Keratinocyte (primary cell): Measurements from ENCODE around the gene PTGES3. TPM values are rescaled to one million over a fixed set of nuclear protein-coding genes. Genes with fewer than 3 reads are reported as not detected.

ENCODE experiments used
- DNase-seq: peaks from one replicate; pipeline ENCODE4 v3.0.0-alpha.2; 2011; ENCODE audit warnings: low read depth, missing footprints, low spot score
- FAIRE-seq: peaks from 2 replicates; lab custom pipeline; 2011; peaks lifted over from hg19 to GRCh38; lab: Jason Lieb, UNC
- H2AFZ ChIP-seq: 2 replicates; pipeline ENCODE4 v1.6.0; 2012; ENCODE audit warnings: low read length, control low read depth, inconsistent platforms; ENCODE audit not compliant: control insufficient read depth
- H3K27ac ChIP-seq: 2 replicates; pipeline ENCODE4 v1.5.1; 2011; ENCODE audit warnings: low read length; ENCODE audit not compliant: control insufficient read depth, insufficient read depth
- H3K27me3 ChIP-seq: 3 replicates; pipeline ENCODE4 v1.6.0; 2011; ENCODE audit warnings: low read length; ENCODE audit not compliant: control insufficient read depth, insufficient read depth; ENCODE audit errors: extremely low read depth
- H3K36me3 ChIP-seq, 2 experiments: 2 replicates in 1 of 2; 3 replicates in 1 of 2; pipeline ENCODE4 v1.5.1; 2011; ENCODE audit warnings: low read length in 2 of 2, mild to moderate bottlenecking in 1 of 2; ENCODE audit not compliant: control insufficient read depth in 2 of 2, insufficient read depth in 2 of 2; ENCODE audit errors: extremely low read depth in 1 of 2
- H3K4me1 ChIP-seq: 3 replicates; pipeline ENCODE4 v1.5.1; 2011; ENCODE audit warnings: low read length; ENCODE audit not compliant: control insufficient read depth, insufficient read depth; ENCODE audit errors: extremely low read depth
- H3K4me2 ChIP-seq: 3 replicates; pipeline ENCODE4 v1.6.0; 2011; ENCODE audit warnings: low read depth, low read length; ENCODE audit not compliant: control insufficient read depth, insufficient read depth; ENCODE audit errors: extremely low read depth
- H3K4me3 ChIP-seq, 3 experiments: fragments of 200-600 bp in 1 of 3; sonication (generic) in 1 of 3; 2 replicates in 2 of 3; 3 replicates in 1 of 3; pipeline ENCODE4 v1.5.1; 2011 to 2016; ENCODE audit warnings: low read length in 3 of 3, mild to moderate bottlenecking in 3 of 3, control low read depth in 2 of 3, inconsistent platforms in 1 of 3, low read depth in 1 of 3, mixed read lengths in 1 of 3, mixed run types in 1 of 3, moderate library complexity in 1 of 3; ENCODE audit not compliant: control insufficient read depth in 2 of 3, insufficient read depth in 2 of 3; ENCODE audit errors: extremely low read depth in 1 of 3
- H3K79me2 ChIP-seq: 2 replicates; pipeline ENCODE4 v1.6.0; 2012; ENCODE audit warnings: low read length; ENCODE audit not compliant: control insufficient read depth, insufficient read depth
- H3K9ac ChIP-seq: 3 replicates; pipeline ENCODE4 v1.6.0; 2011; ENCODE audit warnings: low read length; ENCODE audit not compliant: control insufficient read depth, insufficient read depth; ENCODE audit errors: extremely low read depth
- H3K9me1 ChIP-seq: 3 replicates; pipeline ENCODE4 v1.6.0; 2011; ENCODE audit warnings: low read length; ENCODE audit not compliant: control insufficient read depth, insufficient read depth; ENCODE audit errors: extremely low read depth
- H3K9me3 ChIP-seq: 2 replicates; pipeline ENCODE4 v1.5.1; 2012; ENCODE audit warnings: low read depth, low read length; ENCODE audit not compliant: control insufficient read depth
- H4K20me1 ChIP-seq: 3 replicates; pipeline ENCODE4 v1.6.0; 2011; ENCODE audit warnings: low read length; ENCODE audit not compliant: control insufficient read depth, insufficient read depth; ENCODE audit errors: extremely low read depth
- CTCF ChIP-seq, 3 experiments: IDR thresholded peaks in 1 of 3; conservative IDR thresholded peaks in 1 of 3; optimal IDR thresholded peaks in 1 of 3; 2 replicates in 2 of 3; 3 replicates in 1 of 3; pipeline versions ENCODE3 to v1.5.1; 2011; ENCODE audit warnings: low read length in 3 of 3, mild to moderate bottlenecking in 3 of 3, moderate library complexity in 2 of 3, control low read depth in 1 of 3, inconsistent platforms in 1 of 3; ENCODE audit not compliant: insufficient read depth in 2 of 3; ENCODE audit errors: extremely low read depth in 1 of 3
- EZH2 ChIP-seq: IDR thresholded peaks from one replicate; pipeline ENCODE4 v1.6.1; 2012; ENCODE audit warnings: inconsistent platforms, mild to moderate bottlenecking, low read length, moderate library complexity
- dilution Hi-C: fragments of 300-500 bp; cut with MboI; formaldehyde crosslinking; loops from one replicate; pipeline ENCODE4 v1.7.0; 2020; ENCODE audit warnings: low sequenced_read_pairs; ENCODE audit not compliant: extremely low pct_ligation_motif_present
- polyA plus RNA-seq, 5 experiments: library from polyadenylated mRNA; depleted of rRNA in 3 of 5; stranded (reverse) in 3 of 5; stranded (forward) in 1 of 5; unstranded in 1 of 5; fragments of >200 nt; gene quantifications; 1 replicate in 1 of 5; 2 replicates in 3 of 5; 3 replicates in 1 of 5; pipeline versions ENCODE4 v1.2.1 to v1.2.3, GENCODE V29; 2011 to 2012; ENCODE audit warnings: missing spikeins in 2 of 5, low read depth in 1 of 5, low replicate concordance in 1 of 5

The PTGES3 gene
- polyA plus RNA-seq, 1 donor (not counting 4 experiments of a cell fraction or from before 2014, with no cell fraction given): 136 TPM

- Histone ChIP-seq H3K9me1 (no peaks in the 10 kb centered on the region), H4K20me1 (peaks cover 9% of the 10 kb centered on the region), H3K4me2 (no peak overlapping the region), H3K36me3 (peaks cover 23 to 37% of the 10 kb centered on the region in 2 experiments), H3K4me1 (peaks cover 6% of the 10 kb centered on the region), H3K9ac (no peak overlapping the region), H3K27me3 (no peaks in the 10 kb centered on the region), H3K79me2 (peaks cover 69% of the 10 kb centered on the region), H3K4me3 (no peak overlapping the region), H3K27ac (no peak overlapping the region), H2AFZ (no peak overlapping the region), H3K9me3 (no peaks in the 10 kb centered on the region)
- DNase-seq (no peak), FAIRE-seq (no peak)
- no peak for TF ChIP-seq CTCF (optimal IDR thresholded peaks at IDR 0.05 in 1 of 3, IDR thresholded peaks at IDR 0.05 in 1 of 3, conservative IDR thresholded peaks at IDR 0.05 in 1 of 3; ENCODE audit: extremely low read depth in 1 of 3, insufficient read depth in 2 of 3, low read length in 3 of 3)
- dilution Hi-C loops: no loop called here
Observed at GRCh38 chr12:56670836-56671235, 17.2 kb downstream of the PTGES3 start.

- H4K20me1 ChIP-seq: peaks cover 2% of the 10 kb centered on the region
- no peaks in the 10 kb centered on the region for H3K9me3 ChIP-seq
- H3K9ac ChIP-seq: no peak overlapping the region
- DNase-seq (no peak), FAIRE-seq (no peak)
- H3K27ac ChIP-seq: no peak overlapping the region
- no peak overlapping the region for H3K4me3 ChIP-seq
- TF ChIP-seq EZH2: no peak
- TF ChIP-seq CTCF (optimal IDR thresholded peaks at IDR 0.05 in 1 of 3, IDR thresholded peaks at IDR 0.05 in 1 of 3, conservative IDR thresholded peaks at IDR 0.05 in 1 of 3; ENCODE audit: extremely low read depth in 1 of 3, insufficient read depth in 2 of 3, low read length in 3 of 3): no peak
- dilution Hi-C loops: no loop called here
- H3K4me1 ChIP-seq: peaks cover 6% of the 10 kb centered on the region
- no peaks in the 10 kb centered on the region for H3K27me3 ChIP-seq
- H3K9me1 ChIP-seq: no peaks in the 10 kb centered on the region
- peaks cover 31 to 47% of the 10 kb centered on the region in 2 experiments for H3K36me3 ChIP-seq
- no peak overlapping the region for H3K4me2 ChIP-seq
- H2AFZ ChIP-seq: no peak overlapping the region
- peaks cover 44% of the 10 kb centered on the region for H3K79me2 ChIP-seq
Observed at GRCh38 chr12:56668197-56668457, 20.0 kb downstream of the PTGES3 start.
